Testis (tissue), 3 donors: ENCODE results near the gene MAGI1. TPM values are rescaled to one million over a fixed set of nuclear protein-coding genes. Genes with fewer than 3 reads are reported as not detected.

Experiments
- DNase-seq: peaks from one replicate; pipeline ENCODE4 v3.0.0-alpha.2; 2019
- H3K27ac ChIP-seq, 2 donors: fragments of 200-600 bp; sonication (generic); one replicate each; pipeline ENCODE4 v1.5.1; 2019
- H3K27me3 ChIP-seq: fragments of 200-600 bp; sonication (generic); one replicate; pipeline ENCODE4 v1.5.1; 2019
- H3K36me3 ChIP-seq: fragments of 200-600 bp; sonication (generic); one replicate; pipeline ENCODE4 v1.5.1; 2017; ENCODE audit warnings: low read depth; ENCODE audit errors: missing control alignments
- H3K4me1 ChIP-seq: fragments of 200-600 bp; sonication (generic); one replicate; pipeline ENCODE4 v1.5.1; 2019
- H3K4me3 ChIP-seq, 2 donors: fragments of 200-600 bp; sonication (generic); one replicate each; pipeline ENCODE4 v1.5.1; 2017 to 2019
- H3K9me3 ChIP-seq: fragments of 200-600 bp; sonication (generic); one replicate; pipeline ENCODE4 v1.5.1; 2017
- CTCF ChIP-seq, 3 experiments: fragments of 450-650 bp in 2 of 3; fragments of 200-600 bp in 1 of 3; sonication (generic) in 1 of 3; IDR thresholded peaks; one replicate each; pipeline ENCODE4 v1.5.1; 2016 to 2019; ENCODE audit warnings: antibody characterized with exemption in 3 of 3, mild to moderate bottlenecking in 2 of 3, moderate library complexity in 1 of 3
- POLR2A ChIP-seq: fragments of 450-650 bp; IDR thresholded peaks from one replicate; pipeline ENCODE4 v1.6.1; 2017; ENCODE audit warnings: antibody characterized with exemption, mild to moderate bottlenecking, moderate library complexity
- WGBS, 2 donors: methylation state at CpG; one replicate each; pipeline ENCODE4 v1.1.5; 2018; 5-methylcytosine and 5-hydroxymethylcytosine counted together
- intact Hi-C: fragments of 100-400 bp; cut with DNase I; formaldehyde crosslinking; loops from one replicate; pipeline ENCODE4 v1.15.1; 2023; ENCODE audit warnings: low total_unique reads
- polyA plus RNA-seq: library from polyadenylated mRNA; stranded (reverse); fragments of 350-450 nt; fragmentation: Illumina TruSeq; extraction: RNeasy Lipid Tissue Mini Kit (QIAGEN cat#74804); gene quantifications from one replicate; pipeline ENCODE4 v1.2.3, GENCODE V29; 2014; ENCODE audit warnings: low read depth, low replicate concordance; ENCODE audit not compliant: insufficient read depth
- total RNA-seq, 2 donors: library from RNA; depleted of rRNA; stranded (reverse); fragments of >200 nt; gene quantifications; one replicate each; pipeline ENCODE4 v1.2.3, GENCODE V29; 2016

The MAGI1 gene
- total and polyA plus RNA-seq, 3 donors from 2014 or later, result 55.4 to 60.4 (median 56.1) TPM

DNA sequence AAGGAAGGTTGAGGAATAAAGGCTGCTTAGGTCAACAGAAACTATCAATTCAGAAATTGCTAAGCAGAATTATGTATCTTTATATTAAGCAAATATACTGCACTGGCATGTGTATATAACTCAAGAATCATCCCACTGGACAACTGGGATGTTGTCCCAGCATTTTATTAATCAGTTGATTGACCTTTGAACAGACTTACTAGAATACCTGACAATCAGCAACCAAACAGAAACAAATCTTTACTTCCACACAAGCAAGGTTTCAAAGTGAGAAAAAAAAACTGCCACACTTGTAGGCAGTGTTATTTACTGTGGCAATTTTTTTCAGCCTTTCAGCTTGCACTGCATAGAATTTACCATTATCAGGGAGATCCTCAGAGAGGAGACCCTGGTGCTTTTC is 218.8 kb downstream of the MAGI1 start:
- H3K9me3 ChIP-seq, result no peaks in the 10 kb centered on the region
- no peak overlapping the region for H3K27ac ChIP-seq
- H3K36me3 ChIP-seq, result no peaks in the 10 kb centered on the region
- no peak for TF ChIP-seq CTCF (IDR thresholded peaks at IDR 0.05)
- no peak for TF ChIP-seq POLR2A
- H3K27me3 ChIP-seq, result no peaks in the 10 kb centered on the region
- intact Hi-C loops, result no loop called here
- H3K4me1 ChIP-seq, result no peaks in the 10 kb centered on the region
- no peak overlapping the region for H3K4me3 ChIP-seq
- no peak for DNase-seq

GRCh38 chr3:65817553-65818126 is 221.1 kb downstream of the MAGI1 start:
- intact Hi-C loops, result no loop called here
- H3K9me3 ChIP-seq, result no peaks in the 10 kb centered on the region
- H3K27me3 ChIP-seq, result no peaks in the 10 kb centered on the region
- no peaks in the 10 kb centered on the region for H3K36me3 ChIP-seq
- H3K4me3 ChIP-seq, result no peak overlapping the region
- TF ChIP-seq CTCF (IDR thresholded peaks at IDR 0.05) (no peak), POLR2A (no peak)
- no peaks in the 10 kb centered on the region for H3K4me1 ChIP-seq
- WGBS, 2 donors, result 72 to 78% methylated on average over 3 of the region's 3 CpGs
- DNase-seq, result no peak
- no peak overlapping the region for H3K27ac ChIP-seq

DNA sequence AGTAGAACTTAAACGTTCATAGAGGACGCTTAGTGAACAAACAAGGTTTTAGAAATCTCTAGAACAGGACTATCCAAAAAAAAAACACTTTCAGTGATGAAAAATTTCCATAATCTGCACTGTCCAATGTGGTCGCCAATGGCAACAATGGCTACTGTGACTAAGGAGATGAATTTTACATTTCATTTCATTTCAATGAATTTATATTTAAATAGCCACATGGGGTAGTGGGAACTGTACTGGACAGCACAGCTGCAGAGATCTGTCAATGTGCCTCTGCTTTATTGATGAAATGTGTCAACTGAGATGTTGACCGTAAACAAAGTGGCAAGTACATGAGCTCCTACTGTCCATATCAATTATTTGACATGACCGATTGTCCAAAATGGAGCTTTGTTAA is 222.5 kb downstream of the MAGI1 start:
- WGBS, 2 donors, result 91 to 92% methylated on average over 5 of the region's 5 CpGs
- no peaks in the 10 kb centered on the region for H3K36me3 ChIP-seq
- no peak for DNase-seq
- intact Hi-C loops, result no loop called here
- no peak overlapping the region for H3K27ac ChIP-seq
- no peaks in the 10 kb centered on the region for H3K4me1 ChIP-seq
- H3K9me3 ChIP-seq, result no peaks in the 10 kb centered on the region
- TF ChIP-seq CTCF (IDR thresholded peaks at IDR 0.05) (no peak), POLR2A (no peak)
- no peaks in the 10 kb centered on the region for H3K27me3 ChIP-seq
- H3K4me3 ChIP-seq, result no peak overlapping the region

GRCh38 chr3:65814845-65815578 is 223.7 kb downstream of the MAGI1 start:
- H3K27me3 ChIP-seq, result no peaks in the 10 kb centered on the region
- intact Hi-C loops, result no loop called here
- no peak overlapping the region for H3K27ac ChIP-seq
- no peaks in the 10 kb centered on the region for H3K9me3 ChIP-seq
- H3K36me3 ChIP-seq, result no peaks in the 10 kb centered on the region
- WGBS, 2 donors, result 78 to 84% methylated on average over 8 of the region's 8 CpGs
- H3K4me1 ChIP-seq, result no peaks in the 10 kb centered on the region
- H3K4me3 ChIP-seq, result no peak overlapping the region
- no peak for DNase-seq
- no peak for TF ChIP-seq POLR2A
- TF ChIP-seq CTCF (IDR thresholded peaks at IDR 0.05), result no peak

DNA sequence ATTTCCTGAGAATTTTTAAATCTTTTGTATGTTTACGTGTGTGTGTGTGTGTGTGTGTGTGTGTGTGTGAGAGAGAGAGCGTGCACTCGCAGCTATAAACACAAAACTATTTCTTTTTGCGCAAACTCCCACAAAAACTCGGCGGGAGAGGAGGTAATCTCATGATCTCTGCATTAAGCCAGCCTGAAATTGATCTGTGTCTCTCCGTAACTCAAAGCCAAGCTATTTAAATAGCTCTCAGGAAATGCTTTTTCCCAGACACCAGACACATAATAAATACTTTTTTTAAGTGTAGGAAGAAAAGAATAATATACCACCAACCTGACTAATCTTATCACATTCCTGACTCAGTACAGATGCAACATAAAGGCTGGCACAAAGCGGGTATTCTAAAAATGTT is 226.8 kb downstream of the MAGI1 start:
- intact Hi-C loops, result no loop called here
- no peaks in the 10 kb centered on the region for H3K9me3 ChIP-seq
- H3K4me3 ChIP-seq, result no peak overlapping the region
- H3K27me3 ChIP-seq, result no peaks in the 10 kb centered on the region
- H3K36me3 ChIP-seq, result no peaks in the 10 kb centered on the region
- no peak for TF ChIP-seq POLR2A
- TF ChIP-seq CTCF (IDR thresholded peaks at IDR 0.05), result no peak
- H3K4me1 ChIP-seq, result no peaks in the 10 kb centered on the region
- no peak for DNase-seq
- no peak overlapping the region for H3K27ac ChIP-seq
- 89 to 90% methylated on average over 8 of the region's 8 CpGs for WGBS, 2 donors
